CD4-positive, alpha-beta T cell (primary cell): ENCODE data around the gene ALK. TPM values are rescaled to one million over a fixed set of nuclear protein-coding genes. Genes with fewer than 3 reads are reported as not detected.

Source experiments
- ATAC-seq: fragments of 200-7000 bp; cut with Tn5 transposase; one replicate; pipeline ENCODE4 v1.10.0; 2022; ENCODE audit warnings: mild to moderate bottlenecking; ENCODE audit not compliant: poor library complexity
- CTCF ChIA-PET: fragments of 350-600 bp; sonication (Branson Sonifier 250); formaldehyde crosslinking; loops from one replicate; lab custom pipeline; 2021; ENCODE audit warnings: antibody characterized with exemption, inconsistent platforms; lab: Charles Lee
- POLR2A ChIA-PET: fragments of 350-600 bp; sonication (Branson Sonifier 250); formaldehyde crosslinking; loops from one replicate; lab custom pipeline; 2021; ENCODE audit warnings: antibody characterized with exemption, inconsistent platforms; lab: Charles Lee
- DNase-seq, 14 experiments: peaks; one replicate each; pipeline ENCODE4 v3.0.0-alpha.2; 2013 to 2020; ENCODE audit warnings: mixed read lengths in 2 of 14
- H3K27ac ChIP-seq, 2 donors: one replicate each; pipeline versions ENCODE4 v1.5.1 to v1.7.0; 2013; ENCODE audit warnings: low read length in 2 of 2, low read depth in 1 of 2, mild to moderate bottlenecking in 1 of 2
- H3K27me3 ChIP-seq, 2 experiments: 1 replicate in 1 of 2; 2 replicates in 1 of 2; pipeline versions ENCODE4 v1.6.1 to v1.7.0; 2013; ENCODE audit warnings: low read length in 2 of 2, control low read depth in 1 of 2, mild to moderate bottlenecking in 1 of 2, moderate library complexity in 1 of 2; ENCODE audit not compliant: insufficient read depth in 2 of 2, control insufficient read depth in 1 of 2
- H3K36me3 ChIP-seq: one replicate; pipeline ENCODE4 v1.6.1; 2013; ENCODE audit warnings: low read length, control low read depth; ENCODE audit not compliant: insufficient read depth
- H3K4me1 ChIP-seq: one replicate; pipeline ENCODE4 v1.6.1; 2013; ENCODE audit warnings: low read length, control low read depth; ENCODE audit not compliant: insufficient read depth
- H3K4me3 ChIP-seq: one replicate; pipeline ENCODE4 v1.5.1; 2013; ENCODE audit warnings: mild to moderate bottlenecking, low read length, moderate library complexity
- H3K9me3 ChIP-seq, 2 experiments: 1 replicate in 1 of 2; 2 replicates in 1 of 2; pipeline versions ENCODE4 v1.6.1 to v1.7.0; 2013; ENCODE audit warnings: low read length in 2 of 2, mild to moderate bottlenecking in 2 of 2, control low read depth in 1 of 2, moderate library complexity in 1 of 2; ENCODE audit not compliant: control insufficient read depth in 1 of 2, insufficient read depth in 1 of 2
- H3K27ac Mint-ChIP-seq: one replicate; pipeline ENCODE4 v1.8.0; 2020; ENCODE audit warnings: mixed read lengths
- H3K27me3 Mint-ChIP-seq: one replicate; pipeline ENCODE4 v1.8.0; 2021; ENCODE audit warnings: mixed read lengths
- H3K36me3 Mint-ChIP-seq: one replicate; pipeline ENCODE4 v1.8.0; 2021; ENCODE audit warnings: low read depth, mixed read lengths
- H3K4me1 Mint-ChIP-seq: one replicate; pipeline ENCODE4 v1.8.0; 2021; ENCODE audit warnings: low read depth, mixed read lengths
- H3K4me3 Mint-ChIP-seq: one replicate; pipeline ENCODE4 v1.8.0; 2020; ENCODE audit warnings: mild to moderate bottlenecking, mixed read lengths
- H3K9me3 Mint-ChIP-seq: one replicate; pipeline ENCODE4 v1.8.0; 2020; ENCODE audit warnings: mixed read lengths
- CTCF ChIP-seq: fragments of 200-600 bp; IDR thresholded peaks from one replicate; pipeline ENCODE4 v1.8.0; 2022; ENCODE audit warnings: antibody characterized with exemption, mild to moderate bottlenecking
- intact Hi-C, 2 experiments: fragments of 100-400 bp; cut with DNase I in 1 of 2; cut with micrococcal nuclease in 1 of 2; formaldehyde crosslinking; loops; one replicate each; pipeline versions ENCODE4 v1.15.1 to v1.9.0; 2023 to 2025; cut with DNase I, micrococcal nuclease
- total RNA-seq, 174 experiments: library from RNA in 2 of 174; stranded (reverse) in 2 of 174; gene quantifications; one replicate each; pipeline ENCODE4 v1.2.3 and lab custom pipeline; 2021 to 2026

ALK gene
- total RNA-seq, 2 experiments from 2014 or later, result not detected

GRCh38 chr2:29844713-29845326 is 76.6 kb downstream of the ALK start:
- no peak for DNase-seq
- Histone ChIP-seq H3K27ac (no peak overlapping the region), H3K36me3 (no peaks in the 10 kb centered on the region), H3K4me3 (no peak overlapping the region), H3K4me1 (no peaks in the 10 kb centered on the region), H3K27me3 (peaks cover 5 to 9% of the 10 kb centered on the region in 2 experiments), H3K9me3 (no peaks in the 10 kb centered on the region)
- intact Hi-C loops, result no loop called here
- CTCF ChIA-PET, result no interaction called here
- no peaks in the 10 kb centered on the region for H3K4me1 Mint-ChIP-seq
- no peak for ATAC-seq
- H3K27ac Mint-ChIP-seq, result no peak overlapping the region
- H3K36me3 Mint-ChIP-seq, result no peaks in the 10 kb centered on the region
- H3K4me3 Mint-ChIP-seq, result no peak overlapping the region
- POLR2A ChIA-PET, result no interaction called here
- TF ChIP-seq CTCF, result no peak
- peaks cover 40% of the 10 kb centered on the region for H3K27me3 Mint-ChIP-seq
- no peaks in the 10 kb centered on the region for H3K9me3 Mint-ChIP-seq

- peaks cover 8% of the 10 kb centered on the region for H3K9me3 Mint-ChIP-seq
- no peaks in the 10 kb centered on the region for H3K4me1 ChIP-seq
- peaks cover 18% of the 10 kb centered on the region for H3K27me3 Mint-ChIP-seq
- ChIA-PET POLR2A (no interaction called here), CTCF (no interaction called here)
- DNase-seq (peak in 6 of 14 experiments; percentile 0 to 34 (median 14)), ATAC-seq (no peak)
- H3K27me3 ChIP-seq, result peaks cover 4 to 5% of the 10 kb centered on the region in 2 experiments
- no peaks in the 10 kb centered on the region for H3K36me3 Mint-ChIP-seq
- peak; percentile 72 for TF ChIP-seq CTCF
- no peaks in the 10 kb centered on the region for H3K4me1 Mint-ChIP-seq
- H3K27ac Mint-ChIP-seq, result no peak overlapping the region
- intact Hi-C loops, result loop anchor here in 1 of 2 experiments (2.0 kb wide), 1 partner anchor 533 kb away; no protein-coding TSS in a partner anchor
- no peaks in the 10 kb centered on the region for H3K36me3 ChIP-seq
- peaks cover 0 to 19% of the 10 kb centered on the region in 2 experiments for H3K9me3 ChIP-seq
- H3K4me3 ChIP-seq, result no peak overlapping the region
- no peak overlapping the region for H3K4me3 Mint-ChIP-seq
- no peak overlapping the region for H3K27ac ChIP-seq
Observed at GRCh38 chr2:29841386-29842004, 79.9 kb downstream of the ALK start.

- CTCF ChIA-PET, result interaction anchor here (1.4 kb wide), 1 partner anchor 12 kb away, joined by 4 read pairs; no protein-coding TSS in a partner anchor
- no peaks in the 10 kb centered on the region for H3K4me1 Mint-ChIP-seq
Observed at GRCh38 chr2:29839306-29839705, 82.1 kb downstream of the ALK start.

More at GRCh38 chr2:29839306-29839705, 82.1 kb downstream of the ALK start:
- Mint-ChIP-seq H3K27ac (no peak overlapping the region), H3K27me3 (peaks cover 16% of the 10 kb centered on the region), H3K36me3 (no peaks in the 10 kb centered on the region), H3K4me3 (no peak overlapping the region), H3K9me3 (peaks cover 16% of the 10 kb centered on the region)
- Histone ChIP-seq H3K36me3 (no peaks in the 10 kb centered on the region), H3K9me3 (peaks cover 0 to 19% of the 10 kb centered on the region in 2 experiments), H3K27ac (no peak overlapping the region), H3K4me3 (no peak overlapping the region), H3K4me1 (no peaks in the 10 kb centered on the region), H3K27me3 (peaks cover 4 to 5% of the 10 kb centered on the region in 2 experiments)
- POLR2A ChIA-PET, result no interaction called here
- intact Hi-C loops, result no loop called here
- TF ChIP-seq CTCF, result no peak
- no peak for ATAC-seq
- DNase-seq, result no peak
